Naive thymus-derived CD4-positive, alpha-beta T cell (primary cell): ENCODE measurements around the gene HYLS1. TPM values are rescaled to one million over a fixed set of nuclear protein-coding genes. Genes with fewer than 3 reads are reported as not detected.

Experiments used
- ATAC-seq: fragments of 150-1000 bp; cut with Tn5 transposase; 2 replicates; pipeline ENCODE4 v1.10.0; 2021; ENCODE audit warnings: mild to moderate bottlenecking, moderate library complexity
- CTCF ChIA-PET: fragments of 350-600 bp; sonication (Branson Sonifier 250); formaldehyde crosslinking; loops from one replicate; lab custom pipeline; 2021; ENCODE audit warnings: antibody characterized with exemption; lab: Charles Lee
- POLR2A ChIA-PET: fragments of 350-600 bp; sonication (Branson Sonifier 250); formaldehyde crosslinking; loops from one replicate; lab custom pipeline; 2021; ENCODE audit warnings: antibody characterized with exemption, inconsistent platforms; lab: Charles Lee
- DNase-seq, 9 donors: peaks; one replicate each; pipeline versions ENCODE4 v3.0.0 to v3.0.0-alpha.2; 2020 to 2022; ENCODE audit warnings: mixed read lengths in 1 of 9
- H3K27ac ChIP-seq: one replicate; pipeline ENCODE4 v1.7.0; 2013; ENCODE audit warnings: mild to moderate bottlenecking, low read depth, low read length, moderate library complexity
- H3K27me3 ChIP-seq, 2 donors: one replicate each; pipeline ENCODE4 v1.7.0; 2013; ENCODE audit warnings: low read length in 2 of 2, mild to moderate bottlenecking in 2 of 2, moderate library complexity in 2 of 2; ENCODE audit not compliant: control insufficient read depth in 2 of 2, insufficient read depth in 2 of 2
- H3K36me3 ChIP-seq, 3 experiments: 1 replicate in 2 of 3; 2 replicates in 1 of 3; pipeline ENCODE4 v1.7.0; 2013; ENCODE audit warnings: low read length in 3 of 3, mild to moderate bottlenecking in 3 of 3, moderate library complexity in 1 of 3; ENCODE audit not compliant: insufficient read depth in 3 of 3, control insufficient read depth in 2 of 3
- H3K4me1 ChIP-seq, 2 donors: one replicate each; pipeline ENCODE4 v1.7.0; 2013; ENCODE audit warnings: low read length in 2 of 2, mild to moderate bottlenecking in 2 of 2, moderate library complexity in 1 of 2; ENCODE audit not compliant: control insufficient read depth in 2 of 2, insufficient read depth in 2 of 2
- H3K4me3 ChIP-seq: 2 replicates; pipeline ENCODE4 v1.7.0; 2013; ENCODE audit warnings: mild to moderate bottlenecking, low read length
- H3K9me3 ChIP-seq, 3 experiments: 1 replicate in 2 of 3; 2 replicates in 1 of 3; pipeline ENCODE4 v1.7.0; 2013; ENCODE audit warnings: low read length in 3 of 3; ENCODE audit not compliant: control insufficient read depth in 2 of 3
- H3K27ac Mint-ChIP-seq, 9 donors: one replicate each; pipeline ENCODE4 v1.8.0; 2020 to 2022; ENCODE audit warnings: mixed read lengths in 9 of 9, mild to moderate bottlenecking in 8 of 9, moderate library complexity in 5 of 9, inconsistent platforms in 2 of 9
- H3K27me3 Mint-ChIP-seq, 5 donors: one replicate each; pipeline ENCODE4 v1.8.0; 2021 to 2022; ENCODE audit warnings: mixed read lengths in 5 of 5, mild to moderate bottlenecking in 1 of 5
- H3K36me3 Mint-ChIP-seq, 5 donors: one replicate each; pipeline ENCODE4 v1.8.0; 2020 to 2022; ENCODE audit warnings: mixed read lengths in 5 of 5, mild to moderate bottlenecking in 3 of 5, inconsistent platforms in 1 of 5
- H3K4me1 Mint-ChIP-seq, 7 donors: one replicate each; pipeline ENCODE4 v1.8.0; 2020 to 2022; ENCODE audit warnings: mixed read lengths in 7 of 7, mild to moderate bottlenecking in 3 of 7, inconsistent platforms in 1 of 7
- H3K4me3 Mint-ChIP-seq, 10 donors: one replicate each; pipeline ENCODE4 v1.8.0; 2020 to 2022; ENCODE audit warnings: mild to moderate bottlenecking in 10 of 10, mixed read lengths in 10 of 10, moderate library complexity in 6 of 10, inconsistent platforms in 2 of 10
- H3K9me3 Mint-ChIP-seq, 11 donors: one replicate each; pipeline ENCODE4 v1.8.0; 2020 to 2022; ENCODE audit warnings: mixed read lengths in 11 of 11, mild to moderate bottlenecking in 4 of 11, inconsistent platforms in 1 of 11, moderate library complexity in 1 of 11
- intact Hi-C, 2 donors: fragments of 100-400 bp; cut with micrococcal nuclease; formaldehyde crosslinking; loops; one replicate each; pipeline ENCODE4 v1.15.1; 2023
- polyA plus RNA-seq, 2 donors: library from polyadenylated mRNA; unstranded; fragments of 300-500 nt; fragmentation: Illumina TruSeq; gene quantifications; one replicate each; pipeline ENCODE4 v1.2.3, GENCODE V29; 2021
- total RNA-seq, 6 experiments: library from RNA in 5 of 6; stranded (reverse) in 5 of 6; gene quantifications; 1 replicate in 5 of 6; 2 replicates in 1 of 6; pipeline ENCODE4 v1.2.3 and lab custom pipeline; 2021 to 2026

Gene HYLS1
- total and polyA plus RNA-seq, 7 experiments from 2014 or later, result 2.7 to 13.1 (median 8.0) TPM

DNA sequence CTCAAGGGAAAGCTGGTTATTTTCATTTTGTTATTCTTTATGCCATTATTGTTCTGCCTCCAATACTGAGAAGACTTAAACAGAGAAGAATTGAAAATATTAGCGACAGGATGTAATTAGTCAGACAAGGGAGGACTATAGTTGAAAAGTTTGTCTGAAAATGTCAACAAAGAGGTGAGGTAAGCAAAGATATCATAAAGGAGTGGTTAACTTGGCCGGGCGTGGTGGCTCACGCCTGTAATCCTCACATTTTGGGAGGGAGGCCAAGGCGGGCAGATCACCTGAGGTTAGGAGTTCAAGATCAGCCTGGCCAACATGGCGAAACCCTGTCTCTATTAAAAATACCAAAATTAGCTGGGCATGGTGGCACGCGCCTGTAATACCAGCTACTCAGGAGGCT is 4.1 kb upstream of the HYLS1 start:
- H3K36me3 ChIP-seq, result no peaks in the 10 kb centered on the region
- peaks cover 0 to 6% (median 2%) of the 10 kb centered on the region in 5 donors for H3K36me3 Mint-ChIP-seq
- H3K9me3 ChIP-seq, result no peaks in the 10 kb centered on the region
- H3K4me3 Mint-ChIP-seq, result no peak overlapping the region
- ATAC-seq (no peak), DNase-seq (no peak)
- no peak overlapping the region for H3K27ac Mint-ChIP-seq
- H3K27me3 ChIP-seq, result no peaks in the 10 kb centered on the region
- peaks cover 8 to 21% (median 14%) of the 10 kb centered on the region in 7 donors for H3K4me1 Mint-ChIP-seq
- ChIA-PET CTCF (no interaction called here), POLR2A (no interaction called here)
- intact Hi-C loops, result loop anchor here in 1 of 2 donors (10.0 kb wide), 1 partner anchor 471 kb away; the partner anchor contains the start of gene ST3GAL4
- no peak overlapping the region for H3K4me3 ChIP-seq
- peaks cover 2 to 3% of the 10 kb centered on the region in 2 donors for H3K4me1 ChIP-seq
- H3K9me3 Mint-ChIP-seq, result peaks cover 0 to 6% (median 0%) of the 10 kb centered on the region in 11 donors
- H3K27ac ChIP-seq, result no peak overlapping the region
- H3K27me3 Mint-ChIP-seq, result peaks cover 0 to 27% (median 0%) of the 10 kb centered on the region in 5 donors

- intact Hi-C loops, result loop anchor here (1.0 to 10.0 kb wide), 18 partner anchors 16 to 1215 kb away; partner anchors contain the start of genes CCDC15 (in 2 of the 2), EI24 (in 2 of the 2), FAM118B (in 2 of the 2) and FOXRED1 (in 2 of the 2)
- H3K36me3 Mint-ChIP-seq, result peaks cover 0 to 6% (median 4%) of the 10 kb centered on the region in 5 donors
- peak overlapping the region; percentile 86 for H3K4me3 ChIP-seq
These were observed 483 bp upstream of the HYLS1 start for GRCh38 chr11:125886997-125887372.

GRCh38 chr11:125890447-125891100 is 3.1 kb downstream of the HYLS1 start:
- H3K4me3 Mint-ChIP-seq, result peak overlapping the region in 9 of 10 donors; percentile 8 to 55 (median 28)
- POLR2A ChIA-PET, result no interaction called here

More at GRCh38 chr11:125886997-125887372, 483 bp upstream of the HYLS1 start:
- Histone ChIP-seq H3K27me3 (no peaks in the 10 kb centered on the region), H3K27ac (peak overlapping the region; percentile 71), H3K4me1 (peaks cover 6% of the 10 kb centered on the region in 2 donors), H3K9me3 (no peaks in the 10 kb centered on the region), H3K36me3 (no peaks in the 10 kb centered on the region)
- Mint-ChIP-seq H3K4me3 (peak overlapping the region; percentile 87 to 98 (median 96)), H3K4me1 (peaks cover 17 to 52% (median 36%) of the 10 kb centered on the region in 7 donors), H3K9me3 (peaks cover 0 to 6% (median 0%) of the 10 kb centered on the region in 11 donors), H3K27ac (peak overlapping the region; percentile 88 to 99 (median 97)), H3K27me3 (peaks cover 0 to 7% (median 0%) of the 10 kb centered on the region in 5 donors)
- DNase-seq (peak in 1 of 9 donors; percentile 43), ATAC-seq (peak; percentile 34)
- ChIA-PET CTCF (interaction anchor here (1.0 to 1.5 kb wide), 2 partner anchors 12 to 16 kb away, joined by 3 to 6 read pairs; partner anchors contain the start of gene PUS3), POLR2A (interaction anchor here (1.1 to 2.6 kb wide), 8 partner anchors 16 to 396 kb away, joined by 3 to 21 read pairs (median 7); partner anchors contain the start of genes CHEK1, EI24, FAM118B and FOXRED1)

GRCh38 chr11:125892071-125892470 is 4.6 kb downstream of the HYLS1 start:
- CTCF ChIA-PET, result no interaction called here
- peak overlapping the region in 1 of 9 donors; percentile 68 for H3K27ac Mint-ChIP-seq
- ATAC-seq, result no peak

More at GRCh38 chr11:125890447-125891100, 3.1 kb downstream of the HYLS1 start:
- Histone ChIP-seq H3K4me1 (peaks cover 6% of the 10 kb centered on the region in 2 donors), H3K27me3 (no peaks in the 10 kb centered on the region), H3K36me3 (peaks cover 0 to 28% (median 11%) of the 10 kb centered on the region in 3 experiments), H3K27ac (no peak overlapping the region), H3K4me3 (no peak overlapping the region), H3K9me3 (no peaks in the 10 kb centered on the region)
- intact Hi-C loops, result no loop called here
- H3K27ac Mint-ChIP-seq, result peak overlapping the region in 2 of 9 donors; percentile 36 to 41
- H3K4me1 Mint-ChIP-seq, result peaks cover 24 to 74% (median 49%) of the 10 kb centered on the region in 7 donors
- CTCF ChIA-PET, result no interaction called here
- H3K36me3 Mint-ChIP-seq, result peaks cover 5 to 30% (median 16%) of the 10 kb centered on the region in 5 donors
- ATAC-seq (no peak), DNase-seq (no peak)
- peaks cover 0 to 6% (median 0%) of the 10 kb centered on the region in 11 donors for H3K9me3 Mint-ChIP-seq
- H3K27me3 Mint-ChIP-seq, result peaks cover 0 to 4% (median 0%) of the 10 kb centered on the region in 5 donors

GRCh38 chr11:125892994-125893393 is 5.5 kb downstream of the HYLS1 start:
- Histone ChIP-seq H3K4me3 (no peak overlapping the region), H3K27me3 (no peaks in the 10 kb centered on the region), H3K27ac (no peak overlapping the region), H3K36me3 (peaks cover 0 to 30% (median 11%) of the 10 kb centered on the region in 3 experiments), H3K9me3 (no peaks in the 10 kb centered on the region), H3K4me1 (peaks cover 6% of the 10 kb centered on the region in 2 donors)
- CTCF ChIA-PET, result no interaction called here
- no peak overlapping the region for H3K4me3 Mint-ChIP-seq
- POLR2A ChIA-PET, result interaction anchor here (0.6 kb wide), 2 partner anchors 171 to 1715 kb away, joined by 3 read pairs; no protein-coding TSS in a partner anchor
- DNase-seq (no peak), ATAC-seq (no peak)
- intact Hi-C loops, result no loop called here
- peaks cover 15 to 82% (median 52%) of the 10 kb centered on the region in 7 donors for H3K4me1 Mint-ChIP-seq
- H3K27me3 Mint-ChIP-seq, result no peaks in the 10 kb centered on the region
- H3K9me3 Mint-ChIP-seq, result no peaks in the 10 kb centered on the region
- peak overlapping the region in 1 of 9 donors; percentile 2 for H3K27ac Mint-ChIP-seq
- peaks cover 5 to 40% (median 19%) of the 10 kb centered on the region in 5 donors for H3K36me3 Mint-ChIP-seq

More at GRCh38 chr11:125892071-125892470, 4.6 kb downstream of the HYLS1 start:
- peaks cover 6% of the 10 kb centered on the region in 2 donors for H3K4me1 ChIP-seq
- no peak overlapping the region for H3K4me3 Mint-ChIP-seq
- no peak for DNase-seq
- no peaks in the 10 kb centered on the region for H3K9me3 ChIP-seq
- no peak overlapping the region for H3K27ac ChIP-seq
- peaks cover 20 to 79% (median 51%) of the 10 kb centered on the region in 7 donors for H3K4me1 Mint-ChIP-seq
- H3K27me3 ChIP-seq, result no peaks in the 10 kb centered on the region
- POLR2A ChIA-PET, result interaction anchor here (0.6 kb wide), 1 partner anchor 11 kb away, joined by 3 read pairs; no protein-coding TSS in a partner anchor
- H3K9me3 Mint-ChIP-seq, result peaks cover 0 to 6% (median 0%) of the 10 kb centered on the region in 11 donors
- peaks cover 0 to 30% (median 11%) of the 10 kb centered on the region in 3 experiments for H3K36me3 ChIP-seq
- peaks cover 5 to 36% (median 19%) of the 10 kb centered on the region in 5 donors for H3K36me3 Mint-ChIP-seq
- H3K4me3 ChIP-seq, result no peak overlapping the region
- intact Hi-C loops, result no loop called here
- H3K27me3 Mint-ChIP-seq, result peaks cover 0 to 4% (median 0%) of the 10 kb centered on the region in 5 donors

GRCh38 chr11:125901872-125902271 is 14.4 kb downstream of the HYLS1 start:
- ATAC-seq, result no peak
- POLR2A ChIA-PET, result no interaction called here
- H3K4me1 Mint-ChIP-seq, result peaks cover 21 to 67% (median 48%) of the 10 kb centered on the region in 7 donors
- peak overlapping the region in 8 of 9 donors; percentile 22 to 93 (median 58) for H3K27ac Mint-ChIP-seq
- H3K4me3 ChIP-seq, result no peak overlapping the region
- H3K36me3 ChIP-seq, result peaks cover 0 to 9% (median 0%) of the 10 kb centered on the region in 3 experiments
- intact Hi-C loops, result loop anchor here in 1 of 2 donors (5.0 kb wide), 2 partner anchors 180 to 380 kb away; partner anchors contain the start of gene TIRAP
- CTCF ChIA-PET, result no interaction called here
- peaks cover 0 to 5% (median 0%) of the 10 kb centered on the region in 11 donors for H3K9me3 Mint-ChIP-seq
- H3K36me3 Mint-ChIP-seq, result peaks cover 8 to 17% (median 14%) of the 10 kb centered on the region in 5 donors
- H3K9me3 ChIP-seq, result no peaks in the 10 kb centered on the region
- H3K4me3 Mint-ChIP-seq, result peak overlapping the region; percentile 57 to 98 (median 78)
- H3K27me3 ChIP-seq, result peaks cover 0 to 4% of the 10 kb centered on the region in 2 donors
- no peak for DNase-seq
- H3K27ac ChIP-seq, result no peak overlapping the region
- H3K27me3 Mint-ChIP-seq, result peaks cover 18 to 31% (median 29%) of the 10 kb centered on the region in 5 donors
- peaks cover 7 to 13% of the 10 kb centered on the region in 2 donors for H3K4me1 ChIP-seq
